Liver (tissue), 3 donors: ENCODE measurements around the gene GMFB.

Source experiments
- CTCF ChIP-seq: fragments of 150-350 bp; IDR thresholded peaks from 2 replicates; pipeline ENCODE4 v1.5.1; 2017; ENCODE audit warnings: improper control_type of control experiment, low read depth, low read length; ENCODE audit not compliant: missing input control
- EGR1 ChIP-seq, 2 donors: IDR thresholded peaks; 2 replicates each; pipeline ENCODE4 v1.6.1; 2016 to 2018; ENCODE audit warnings: antibody characterized with exemption in 2 of 2, low read depth in 2 of 2
- TAF1 ChIP-seq: conservative IDR thresholded peaks from 2 replicates; pipeline ENCODE4 v1.6.1; 2016; ENCODE audit warnings: antibody characterized with exemption, mild to moderate bottlenecking
- ZBTB33 ChIP-seq: IDR thresholded peaks from 2 replicates; pipeline ENCODE4 v1.6.1; 2016; ENCODE audit warnings: antibody characterized with exemption
- donor health status: healthy.
- donor health status: healthy.

GRCh38 chr14:54503486-54503885 lies 14.7 kb upstream of the GMFB start:
- TF ChIP-seq CTCF (peak; percentile 8), ZBTB33 (no peak), EGR1 (IDR thresholded peaks at IDR 0.05; ENCODE audit: low read depth in 2 of 2) (no peak), TAF1 (no peak)
